ENCODE data around the gene RAD51B.

Gene RAD51B

DNA sequence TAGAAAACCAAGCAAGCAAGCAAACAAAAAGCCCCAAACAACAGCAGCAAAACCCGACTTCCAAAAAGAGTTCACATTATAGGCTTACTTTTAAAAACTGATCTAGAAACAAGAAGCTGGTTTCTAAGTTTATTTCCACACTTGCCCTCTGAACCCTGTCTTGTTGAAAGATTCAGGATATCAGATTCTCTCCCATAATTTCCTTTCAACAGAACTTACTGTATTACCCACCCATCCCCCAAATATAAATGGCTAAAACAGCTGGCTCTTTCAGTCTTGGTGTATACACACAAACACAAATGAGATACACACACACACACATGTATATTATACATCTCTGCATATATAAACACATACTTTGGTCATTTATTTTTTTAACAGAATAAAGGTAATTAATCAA is 512.4 kb downstream of the RAD51B start:
- Histone ChIP-seq H3K27me3 (ENCODE audit: control insufficient read depth in 5 of 5, insufficient read depth in 4 of 5, low read length in 5 of 5) (no peaks in the 10 kb centered on the region), H3K9ac (ENCODE audit: low read length in 5 of 5) (no peak overlapping the region), H3K4me3 (ENCODE audit: low read depth in 1 of 5, low read length in 5 of 5) (no peak overlapping the region), H3K27ac (ENCODE audit: low read depth, low read length) (no peak overlapping the region), H3K9me3 (ENCODE audit: control insufficient read depth in 5 of 5, low read length in 5 of 5) (no peaks in the 10 kb centered on the region), H3K36me3 (ENCODE audit: control insufficient read depth in 5 of 5, insufficient read depth in 5 of 5, low read length in 5 of 5) (no peaks in the 10 kb centered on the region), H3K4me1 (ENCODE audit: control insufficient read depth in 5 of 5, insufficient read depth in 5 of 5, low read length in 5 of 5) (peaks cover 0 to 6% (median 0%) of the 10 kb centered on the region in 5 donors)

DNA sequence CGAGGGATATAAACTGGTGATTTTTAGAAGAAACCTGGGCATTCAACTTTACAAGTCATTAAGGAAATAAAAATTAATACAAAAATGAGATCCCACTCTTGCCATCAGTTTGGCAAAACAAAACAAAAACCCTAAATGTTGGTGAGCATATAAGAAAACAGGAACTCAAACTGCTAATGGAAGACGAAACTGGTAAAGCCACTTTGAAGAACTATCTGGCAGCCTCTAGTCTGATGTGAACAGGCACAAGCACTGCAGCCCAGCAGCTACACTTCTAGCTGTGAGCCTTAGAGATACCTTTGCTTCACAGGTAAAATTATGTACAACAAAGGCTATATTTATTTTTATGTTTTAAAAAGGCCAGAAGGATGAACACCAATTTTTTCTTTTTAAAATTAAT is 513.7 kb downstream of the RAD51B start:
- no peaks in the 10 kb centered on the region for H3K27me3 ChIP-seq (ENCODE audit: control insufficient read depth in 5 of 5, insufficient read depth in 4 of 5, low read length in 5 of 5)
- H3K36me3 ChIP-seq (ENCODE audit: control insufficient read depth in 5 of 5, insufficient read depth in 5 of 5, low read length in 5 of 5): no peaks in the 10 kb centered on the region
- H3K9ac ChIP-seq (ENCODE audit: low read length in 5 of 5): no peak overlapping the region
- no peak overlapping the region for H3K27ac ChIP-seq (ENCODE audit: low read depth, low read length)
- H3K4me1 ChIP-seq (ENCODE audit: control insufficient read depth in 5 of 5, insufficient read depth in 5 of 5, low read length in 5 of 5): peaks cover 0 to 11% (median 0%) of the 10 kb centered on the region in 5 donors
- H3K9me3 ChIP-seq (ENCODE audit: control insufficient read depth in 5 of 5, low read length in 5 of 5): no peaks in the 10 kb centered on the region
- no peak overlapping the region for H3K4me3 ChIP-seq (ENCODE audit: low read depth in 1 of 5, low read length in 5 of 5)

GRCh38 chr14:68335312-68335711 is 515.7 kb downstream of the RAD51B start:
- Histone ChIP-seq H3K27me3 (ENCODE audit: control insufficient read depth in 5 of 5, insufficient read depth in 4 of 5, low read length in 5 of 5) (no peaks in the 10 kb centered on the region), H3K36me3 (ENCODE audit: control insufficient read depth in 5 of 5, insufficient read depth in 5 of 5, low read length in 5 of 5) (no peaks in the 10 kb centered on the region), H3K9ac (ENCODE audit: low read length in 5 of 5) (no peak overlapping the region), H3K4me3 (ENCODE audit: low read depth in 1 of 5, low read length in 5 of 5) (no peak overlapping the region), H3K27ac (ENCODE audit: low read depth, low read length) (no peak overlapping the region), H3K9me3 (ENCODE audit: control insufficient read depth in 5 of 5, low read length in 5 of 5) (no peaks in the 10 kb centered on the region), H3K4me1 (ENCODE audit: control insufficient read depth in 5 of 5, insufficient read depth in 5 of 5, low read length in 5 of 5) (peaks cover 0 to 11% (median 0%) of the 10 kb centered on the region in 5 donors)

DNA sequence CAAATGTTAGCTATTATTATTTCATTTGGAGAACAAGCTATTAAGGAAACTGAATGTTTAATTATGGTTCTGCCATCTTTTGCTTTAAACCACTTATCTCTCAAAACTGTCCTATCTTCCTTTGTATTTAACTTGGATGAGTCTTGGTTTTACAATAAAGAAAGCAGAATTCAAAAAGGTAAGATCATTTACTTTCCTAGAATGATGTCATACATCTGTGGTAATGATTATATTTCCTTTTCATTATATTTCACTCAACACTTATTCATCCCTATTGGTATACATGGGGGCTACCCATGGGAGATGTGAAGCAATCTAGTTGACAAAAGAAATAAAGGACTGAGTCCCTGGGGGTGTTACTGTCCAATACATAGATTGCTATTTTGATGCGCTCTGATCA is 516.6 kb downstream of the RAD51B start:
- H3K4me3 ChIP-seq (ENCODE audit: low read depth in 1 of 5, low read length in 5 of 5): no peak overlapping the region
- no peaks in the 10 kb centered on the region for H3K36me3 ChIP-seq (ENCODE audit: control insufficient read depth in 5 of 5, insufficient read depth in 5 of 5, low read length in 5 of 5)
- no peaks in the 10 kb centered on the region for H3K27me3 ChIP-seq (ENCODE audit: control insufficient read depth in 5 of 5, insufficient read depth in 4 of 5, low read length in 5 of 5)
- H3K27ac ChIP-seq (ENCODE audit: low read depth, low read length): no peak overlapping the region
- H3K9ac ChIP-seq (ENCODE audit: low read length in 5 of 5): no peak overlapping the region
- peaks cover 0 to 11% (median 0%) of the 10 kb centered on the region in 5 donors for H3K4me1 ChIP-seq (ENCODE audit: control insufficient read depth in 5 of 5, insufficient read depth in 5 of 5, low read length in 5 of 5)
- no peaks in the 10 kb centered on the region for H3K9me3 ChIP-seq (ENCODE audit: control insufficient read depth in 5 of 5, low read length in 5 of 5)

DNA sequence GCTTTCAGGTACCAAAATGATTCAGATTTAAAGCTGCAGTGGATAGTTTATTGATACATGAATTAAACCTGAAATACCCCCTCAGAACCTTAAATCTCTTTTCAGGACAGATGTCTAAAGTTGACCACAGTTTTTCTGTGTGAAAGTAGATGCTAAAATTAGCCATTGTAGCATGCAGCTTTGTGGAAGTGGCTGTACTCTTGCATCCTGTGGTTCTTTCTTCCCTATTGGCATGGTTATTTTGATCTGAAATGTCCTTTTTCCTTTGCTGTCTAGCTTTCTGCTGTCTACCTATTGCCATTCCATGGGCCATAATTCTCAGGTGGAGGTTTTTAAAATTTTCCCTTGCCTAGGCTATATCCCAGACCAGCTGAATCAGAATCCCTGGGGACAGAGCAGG is 517.7 kb downstream of the RAD51B start:
- Histone ChIP-seq H3K9me3 (ENCODE audit: control insufficient read depth in 5 of 5, low read length in 5 of 5) (no peaks in the 10 kb centered on the region), H3K27me3 (ENCODE audit: control insufficient read depth in 5 of 5, insufficient read depth in 4 of 5, low read length in 5 of 5) (no peaks in the 10 kb centered on the region), H3K36me3 (ENCODE audit: control insufficient read depth in 5 of 5, insufficient read depth in 5 of 5, low read length in 5 of 5) (no peaks in the 10 kb centered on the region), H3K9ac (ENCODE audit: low read length in 5 of 5) (no peak overlapping the region), H3K27ac (ENCODE audit: low read depth, low read length) (no peak overlapping the region), H3K4me1 (ENCODE audit: control insufficient read depth in 5 of 5, insufficient read depth in 5 of 5, low read length in 5 of 5) (peaks cover 0 to 12% (median 4%) of the 10 kb centered on the region in 5 donors), H3K4me3 (ENCODE audit: low read depth in 1 of 5, low read length in 5 of 5) (no peak overlapping the region)

GRCh38 chr14:68340262-68340661 is 520.7 kb downstream of the RAD51B start:
- Histone ChIP-seq H3K9me3 (ENCODE audit: control insufficient read depth in 5 of 5, low read length in 5 of 5) (no peaks in the 10 kb centered on the region), H3K4me3 (ENCODE audit: low read depth in 1 of 5, low read length in 5 of 5) (no peak overlapping the region), H3K27me3 (ENCODE audit: control insufficient read depth in 5 of 5, insufficient read depth in 4 of 5, low read length in 5 of 5) (no peaks in the 10 kb centered on the region), H3K27ac (ENCODE audit: low read depth, low read length) (no peak overlapping the region), H3K9ac (ENCODE audit: low read length in 5 of 5) (no peak overlapping the region), H3K36me3 (ENCODE audit: control insufficient read depth in 5 of 5, insufficient read depth in 5 of 5, low read length in 5 of 5) (no peaks in the 10 kb centered on the region), H3K4me1 (ENCODE audit: control insufficient read depth in 5 of 5, insufficient read depth in 5 of 5, low read length in 5 of 5) (peaks cover 0 to 12% (median 4%) of the 10 kb centered on the region in 5 donors)

DNA sequence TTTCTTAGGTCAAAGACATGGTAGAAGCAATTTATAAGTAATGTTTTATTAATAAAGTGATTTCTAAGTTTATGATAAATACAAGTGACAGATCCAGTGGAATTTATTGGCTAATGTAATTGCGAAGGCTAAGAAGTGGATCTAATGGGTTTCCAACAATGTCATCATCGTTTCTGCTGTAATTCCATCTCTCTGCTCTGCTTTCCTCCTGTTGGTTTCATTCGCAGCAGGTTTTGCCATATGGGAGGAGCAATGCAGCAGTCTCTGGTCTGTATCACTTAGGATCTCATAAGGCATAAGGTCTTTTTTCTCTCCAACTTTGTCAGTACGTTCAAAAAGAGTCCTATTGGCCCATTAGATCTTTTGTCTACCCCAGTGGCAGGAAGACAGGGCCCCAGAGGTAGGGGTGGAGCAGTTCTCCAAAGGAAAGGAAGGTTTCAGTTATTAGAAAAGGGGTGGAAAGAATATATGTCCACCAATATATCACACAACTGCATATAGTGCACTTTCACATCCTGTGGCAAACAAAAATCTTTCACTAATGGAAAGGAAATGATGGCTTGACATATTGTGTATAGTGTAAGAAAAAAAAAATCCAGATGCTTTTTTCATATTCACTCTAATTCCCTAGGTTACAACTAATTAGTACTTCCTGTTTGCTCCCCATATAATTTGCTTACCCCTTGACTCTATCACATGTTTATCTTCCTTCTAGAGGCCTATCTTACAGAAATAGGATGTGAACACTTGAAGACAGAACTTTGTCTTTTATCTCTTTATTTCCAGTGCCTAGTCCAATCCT is 522.0 kb downstream of the RAD51B start:
- H3K9me3 ChIP-seq (ENCODE audit: control insufficient read depth in 5 of 5, low read length in 5 of 5): no peaks in the 10 kb centered on the region
- H3K36me3 ChIP-seq (ENCODE audit: control insufficient read depth in 5 of 5, insufficient read depth in 5 of 5, low read length in 5 of 5): no peaks in the 10 kb centered on the region
- no peak overlapping the region for H3K9ac ChIP-seq (ENCODE audit: low read length in 5 of 5)
- H3K27ac ChIP-seq (ENCODE audit: low read depth, low read length): no peak overlapping the region
- no peak overlapping the region for H3K4me3 ChIP-seq (ENCODE audit: low read depth in 1 of 5, low read length in 5 of 5)
- H3K4me1 ChIP-seq (ENCODE audit: control insufficient read depth in 5 of 5, insufficient read depth in 5 of 5, low read length in 5 of 5): peaks cover 0 to 12% (median 4%) of the 10 kb centered on the region in 5 donors
- H3K27me3 ChIP-seq (ENCODE audit: control insufficient read depth in 5 of 5, insufficient read depth in 4 of 5, low read length in 5 of 5): no peaks in the 10 kb centered on the region

DNA sequence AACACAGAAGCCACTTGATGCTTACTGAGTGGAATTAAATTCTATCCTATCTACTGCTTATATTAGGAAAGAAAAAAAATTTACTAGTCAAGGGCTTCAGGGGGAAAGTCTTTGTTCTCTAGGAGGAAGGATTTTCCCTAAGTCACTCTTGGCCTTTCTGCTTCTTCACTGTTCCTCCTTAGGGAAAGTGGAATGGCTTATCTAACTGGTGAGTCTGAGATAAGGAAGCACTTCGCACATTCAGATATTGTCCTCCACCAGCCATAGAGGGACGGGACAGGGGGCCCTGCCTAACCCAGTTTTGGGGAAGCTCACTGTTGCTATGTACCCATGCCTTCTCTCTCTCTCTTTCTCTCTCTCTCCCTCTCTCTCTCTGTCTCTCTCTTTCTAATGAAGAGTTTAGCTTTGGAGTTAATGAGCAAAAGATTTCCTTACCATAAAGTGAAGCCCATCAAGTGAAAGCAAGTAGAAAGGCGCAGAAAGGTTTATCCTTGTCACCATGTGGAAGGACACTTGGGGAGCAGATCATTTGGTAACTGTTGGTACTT is 522.7 kb downstream of the RAD51B start:
- H3K9me3 ChIP-seq (ENCODE audit: control insufficient read depth in 5 of 5, low read length in 5 of 5): no peaks in the 10 kb centered on the region
- peaks cover 0 to 7% (median 4%) of the 10 kb centered on the region in 5 donors for H3K4me1 ChIP-seq (ENCODE audit: control insufficient read depth in 5 of 5, insufficient read depth in 5 of 5, low read length in 5 of 5)
- H3K27ac ChIP-seq (ENCODE audit: low read depth, low read length): no peak overlapping the region
- no peak overlapping the region for H3K4me3 ChIP-seq (ENCODE audit: low read depth in 1 of 5, low read length in 5 of 5)
- H3K27me3 ChIP-seq (ENCODE audit: control insufficient read depth in 5 of 5, insufficient read depth in 4 of 5, low read length in 5 of 5): no peaks in the 10 kb centered on the region
- H3K36me3 ChIP-seq (ENCODE audit: control insufficient read depth in 5 of 5, insufficient read depth in 5 of 5, low read length in 5 of 5): no peaks in the 10 kb centered on the region
- no peak overlapping the region for H3K9ac ChIP-seq (ENCODE audit: low read length in 5 of 5)

- Histone ChIP-seq H3K9me3 (ENCODE audit: control insufficient read depth in 5 of 5, low read length in 5 of 5) (no peaks in the 10 kb centered on the region), H3K4me1 (ENCODE audit: control insufficient read depth in 5 of 5, insufficient read depth in 5 of 5, low read length in 5 of 5) (peaks cover 0 to 6% (median 3%) of the 10 kb centered on the region in 5 donors)
These were observed 524.0 kb downstream of the RAD51B start for GRCh38 chr14:68343534-68344118.

DNA sequence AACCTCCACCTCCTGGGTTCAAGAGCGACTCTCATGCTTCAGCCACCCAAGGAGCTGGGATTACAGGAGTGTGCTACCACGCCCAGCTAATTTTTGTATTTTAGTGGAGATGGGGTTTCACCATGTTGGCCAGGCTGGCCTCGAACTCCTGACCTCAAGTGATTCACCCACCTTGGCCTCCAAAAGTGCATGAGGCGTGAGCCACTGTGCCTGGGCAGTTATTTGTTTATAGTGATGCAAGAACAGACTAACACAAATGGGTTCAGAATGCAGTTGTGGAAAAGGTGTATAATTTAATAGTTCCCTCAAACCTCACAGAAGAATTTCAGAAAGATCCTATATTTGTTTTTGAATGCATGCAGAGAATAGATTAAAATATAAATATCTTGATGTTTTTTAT is 526.2 kb downstream of the RAD51B start:
- H3K36me3 ChIP-seq (ENCODE audit: control insufficient read depth in 5 of 5, insufficient read depth in 5 of 5, low read length in 5 of 5): no peaks in the 10 kb centered on the region
- H3K4me3 ChIP-seq (ENCODE audit: low read depth in 1 of 5, low read length in 5 of 5): no peak overlapping the region
- H3K4me1 ChIP-seq (ENCODE audit: control insufficient read depth in 5 of 5, insufficient read depth in 5 of 5, low read length in 5 of 5): peaks cover 0 to 6% (median 3%) of the 10 kb centered on the region in 5 donors
- H3K9ac ChIP-seq (ENCODE audit: low read length in 5 of 5): no peak overlapping the region
- no peaks in the 10 kb centered on the region for H3K9me3 ChIP-seq (ENCODE audit: control insufficient read depth in 5 of 5, low read length in 5 of 5)
- H3K27me3 ChIP-seq (ENCODE audit: control insufficient read depth in 5 of 5, insufficient read depth in 4 of 5, low read length in 5 of 5): no peaks in the 10 kb centered on the region
- H3K27ac ChIP-seq (ENCODE audit: low read depth, low read length): no peak overlapping the region

More at GRCh38 chr14:68343534-68344118, 524.0 kb downstream of the RAD51B start:
- Histone ChIP-seq H3K27me3 (ENCODE audit: control insufficient read depth in 5 of 5, insufficient read depth in 4 of 5, low read length in 5 of 5) (no peaks in the 10 kb centered on the region), H3K27ac (ENCODE audit: low read depth, low read length) (no peak overlapping the region), H3K36me3 (ENCODE audit: control insufficient read depth in 5 of 5, insufficient read depth in 5 of 5, low read length in 5 of 5) (no peaks in the 10 kb centered on the region), H3K9ac (ENCODE audit: low read length in 5 of 5) (no peak overlapping the region), H3K4me3 (ENCODE audit: low read depth in 1 of 5, low read length in 5 of 5) (no peak overlapping the region)
